ENCODE results near the gene ZDHHC14.

The ZDHHC14 gene

DNA sequence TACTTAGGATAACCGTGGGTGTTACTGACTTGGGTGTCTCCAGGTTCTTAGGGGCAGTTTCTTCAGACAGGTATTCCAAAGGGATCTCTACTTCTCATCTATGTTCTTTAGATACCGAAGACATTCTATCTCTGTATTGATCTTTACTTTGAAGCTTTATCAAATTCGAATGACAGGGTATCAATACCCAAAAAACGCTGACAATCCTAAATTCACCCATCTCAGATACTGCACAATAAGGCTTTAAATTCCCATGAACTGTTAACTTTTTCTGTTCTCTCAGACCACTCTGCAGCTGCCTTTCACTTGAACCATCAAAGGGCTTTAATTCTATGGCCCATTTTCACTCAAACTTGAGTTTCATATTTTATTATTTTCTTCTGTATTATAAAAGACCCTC lies 72.1 kb downstream of the ZDHHC14 start:
- no peak for DNase-seq (ENCODE audit: low read depth)
- H3K4me3 ChIP-seq (ENCODE audit: low read depth, low read length): no peak overlapping the region
- TF ChIP-seq, protein P1, sequence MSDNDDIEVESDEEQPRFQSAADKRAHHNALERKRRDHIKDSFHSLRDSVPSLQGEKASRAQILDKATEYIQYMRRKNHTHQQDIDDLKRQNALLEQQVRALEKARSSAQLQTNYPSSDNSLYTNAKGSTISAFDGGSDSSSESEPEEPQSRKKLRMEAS (IDR thresholded peaks at IDR 0.05; ENCODE audit: low read depth, low read length): no peak
- TF ChIP-seq, protein P2, sequence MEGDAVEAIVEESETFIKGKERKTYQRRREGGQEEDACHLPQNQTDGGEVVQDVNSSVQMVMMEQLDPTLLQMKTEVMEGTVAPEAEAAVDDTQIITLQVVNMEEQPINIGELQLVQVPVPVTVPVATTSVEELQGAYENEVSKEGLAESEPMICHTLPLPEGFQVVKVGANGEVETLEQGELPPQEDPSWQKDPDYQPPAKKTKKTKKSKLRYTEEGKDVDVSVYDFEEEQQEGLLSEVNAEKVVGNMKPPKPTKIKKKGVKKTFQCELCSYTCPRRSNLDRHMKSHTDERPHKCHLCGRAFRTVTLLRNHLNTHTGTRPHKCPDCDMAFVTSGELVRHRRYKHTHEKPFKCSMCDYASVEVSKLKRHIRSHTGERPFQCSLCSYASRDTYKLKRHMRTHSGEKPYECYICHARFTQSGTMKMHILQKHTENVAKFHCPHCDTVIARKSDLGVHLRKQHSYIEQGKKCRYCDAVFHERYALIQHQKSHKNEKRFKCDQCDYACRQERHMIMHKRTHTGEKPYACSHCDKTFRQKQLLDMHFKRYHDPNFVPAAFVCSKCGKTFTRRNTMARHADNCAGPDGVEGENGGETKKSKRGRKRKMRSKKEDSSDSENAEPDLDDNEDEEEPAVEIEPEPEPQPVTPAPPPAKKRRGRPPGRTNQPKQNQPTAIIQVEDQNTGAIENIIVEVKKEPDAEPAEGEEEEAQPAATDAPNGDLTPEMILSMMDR (IDR thresholded peaks at IDR 0.05; ENCODE audit: low read depth, low read length): no peak
- TF ChIP-seq POLR2A (IDR thresholded peaks at IDR 0.05; ENCODE audit: extremely low read depth, insufficient read length) (no peak), MYC (IDR thresholded peaks at IDR 0.05; ENCODE audit: low read depth, low read length) (no peak)

DNA sequence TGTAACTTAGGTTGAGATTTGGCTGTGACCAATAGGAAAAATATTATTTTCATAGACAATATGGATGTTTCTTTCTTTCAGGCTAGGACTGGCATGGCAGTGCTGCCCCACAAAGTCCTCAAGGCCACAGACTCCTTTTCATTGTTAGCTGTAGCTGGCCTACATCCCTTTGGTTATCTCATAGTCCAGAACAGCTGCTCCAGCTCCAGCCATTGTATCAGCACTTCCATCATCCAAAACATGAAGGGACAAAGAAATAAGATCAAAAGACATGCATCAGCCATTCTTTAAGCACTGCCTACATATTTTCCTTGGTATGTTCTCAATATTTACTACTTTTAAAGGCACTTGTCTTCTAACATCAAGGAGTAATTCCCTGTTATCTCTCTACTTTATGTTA lies 73.0 kb downstream of the ZDHHC14 start:
- no peak overlapping the region for H3K4me3 ChIP-seq (ENCODE audit: low read depth, low read length)
- no peak for DNase-seq (ENCODE audit: low read depth)
- TF ChIP-seq, protein P1 (IDR thresholded peaks at IDR 0.05; ENCODE audit: low read depth, low read length): no peak
- TF ChIP-seq MYC (IDR thresholded peaks at IDR 0.05; ENCODE audit: low read depth, low read length) (no peak), POLR2A (IDR thresholded peaks at IDR 0.05; ENCODE audit: extremely low read depth, insufficient read length) (no peak)
- TF ChIP-seq, protein P2 (IDR thresholded peaks at IDR 0.05; ENCODE audit: low read depth, low read length): no peak

DNA sequence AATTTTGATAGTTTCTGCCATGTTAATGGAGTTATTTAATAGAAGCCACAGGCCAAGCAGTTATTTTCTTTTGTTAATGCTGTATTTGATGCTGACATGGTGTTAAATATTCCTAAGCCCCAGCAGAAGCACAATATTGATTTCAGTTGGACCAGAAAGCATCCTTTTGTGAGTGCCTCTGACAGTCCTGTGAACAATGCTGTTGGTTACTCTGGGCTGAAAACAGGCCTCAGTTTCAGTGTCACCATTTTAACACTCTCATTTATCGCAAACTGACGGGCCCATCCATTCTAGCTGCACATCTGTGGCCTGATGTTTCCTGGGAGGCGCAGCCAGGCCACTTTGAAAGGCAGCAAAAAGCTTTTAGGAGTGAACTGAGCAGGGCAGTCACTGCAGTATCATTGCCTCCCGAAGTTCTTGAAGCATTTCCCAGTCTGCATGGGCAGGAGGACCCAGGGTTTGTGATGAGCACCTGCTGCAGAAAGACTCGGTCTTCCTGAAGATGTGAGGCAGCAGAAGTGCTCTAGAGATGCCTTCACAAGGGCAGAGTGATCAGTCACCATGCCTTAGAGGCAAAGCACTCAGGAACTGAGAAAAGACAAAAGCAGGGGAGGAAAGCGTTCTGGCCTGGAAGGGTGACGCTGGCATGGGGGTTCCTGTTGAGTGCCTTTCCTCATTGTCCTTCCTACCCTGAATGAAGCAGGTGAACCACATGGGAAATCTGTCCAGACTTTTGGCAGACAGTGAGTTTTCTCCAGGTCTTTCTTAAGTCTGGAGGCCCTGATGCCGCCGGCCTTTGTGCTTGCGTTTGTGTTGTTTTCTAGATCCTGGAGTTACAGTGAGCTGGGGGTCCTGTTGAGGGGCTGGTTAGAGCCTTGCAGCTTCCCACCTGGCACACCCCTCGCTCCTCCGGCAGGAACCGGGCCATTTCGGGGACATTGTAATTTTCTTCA lies 74.0 kb downstream of the ZDHHC14 start:
- TF ChIP-seq POLR2A (IDR thresholded peaks at IDR 0.05; ENCODE audit: extremely low read depth, insufficient read length) (no peak), MYC (IDR thresholded peaks at IDR 0.05; ENCODE audit: low read depth, low read length) (no peak)
- TF ChIP-seq, protein P1 (IDR thresholded peaks at IDR 0.05; ENCODE audit: low read depth, low read length): no peak
- TF ChIP-seq, protein P2 (IDR thresholded peaks at IDR 0.05; ENCODE audit: low read depth, low read length): no peak
- H3K4me3 ChIP-seq (ENCODE audit: low read depth, low read length): no peak overlapping the region
- no peak for DNase-seq (ENCODE audit: low read depth)

DNA sequence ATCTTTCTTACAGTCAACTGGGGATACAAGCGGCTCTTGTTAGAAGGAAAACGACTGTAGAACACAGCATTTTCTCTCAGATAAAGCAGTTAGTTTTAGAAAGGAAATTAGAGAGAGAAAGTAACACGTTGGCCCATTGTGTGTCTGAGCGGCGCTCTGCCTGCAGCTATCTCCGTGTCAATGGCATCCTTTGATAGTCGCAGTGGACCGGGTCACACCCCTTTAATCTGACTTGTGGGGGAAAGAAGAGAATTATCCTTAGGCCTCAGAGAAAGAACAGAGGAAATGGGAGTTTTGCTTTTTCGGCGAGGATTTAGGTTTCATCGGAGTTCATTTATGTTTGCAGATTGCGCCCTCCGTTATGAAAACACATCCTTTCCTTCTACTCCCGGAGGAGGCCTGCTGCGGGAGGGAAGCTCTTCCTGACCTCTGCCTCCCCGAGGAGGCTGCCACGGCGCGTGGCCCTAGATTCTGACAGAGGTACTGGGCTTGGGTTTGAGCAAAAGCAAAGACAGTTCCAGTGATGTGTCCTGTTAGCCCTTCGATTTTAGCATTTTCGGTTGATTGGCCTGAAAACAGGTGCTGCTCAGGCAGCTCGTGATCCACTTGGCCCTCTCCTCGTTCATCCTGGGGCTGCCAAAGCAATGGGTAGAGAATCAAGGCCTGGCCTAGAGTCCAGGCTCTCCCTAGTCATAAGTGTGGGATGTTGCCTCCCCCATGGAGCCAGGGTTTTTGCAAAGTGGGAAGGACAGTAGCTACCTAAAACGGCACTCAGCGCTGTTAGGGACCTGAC lies 74.9 kb downstream of the ZDHHC14 start:
- no peak for DNase-seq (ENCODE audit: low read depth)
- TF ChIP-seq, protein P1 (IDR thresholded peaks at IDR 0.05; ENCODE audit: low read depth, low read length): no peak
- no peak for TF ChIP-seq MYC (IDR thresholded peaks at IDR 0.05; ENCODE audit: low read depth, low read length)
- no peak for TF ChIP-seq POLR2A (IDR thresholded peaks at IDR 0.05; ENCODE audit: extremely low read depth, insufficient read length)
- TF ChIP-seq, protein P2 (IDR thresholded peaks at IDR 0.05; ENCODE audit: low read depth, low read length): no peak
- no peak overlapping the region for H3K4me3 ChIP-seq (ENCODE audit: low read depth, low read length)

DNA sequence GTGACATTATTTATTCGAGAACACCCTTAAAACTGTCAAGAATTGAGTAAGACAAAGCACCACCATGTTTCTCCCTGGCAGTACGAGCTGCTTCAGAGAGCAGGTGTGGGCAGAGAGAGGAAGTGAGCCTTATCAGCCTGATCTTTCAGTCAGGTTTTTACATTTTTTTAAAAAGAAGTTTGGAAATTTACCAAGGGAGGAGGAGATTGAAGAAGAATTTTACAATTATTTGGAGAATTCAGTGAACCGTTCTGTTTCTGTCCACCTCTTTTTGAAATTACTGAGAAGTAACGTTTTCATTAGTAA lies 75.5 kb downstream of the ZDHHC14 start:
- DNase-seq (ENCODE audit: low read depth): peak; percentile 46
- TF ChIP-seq, protein P2 (IDR thresholded peaks at IDR 0.05; ENCODE audit: low read depth, low read length): no peak
- TF ChIP-seq, protein P1 (IDR thresholded peaks at IDR 0.05; ENCODE audit: low read depth, low read length): no peak
- TF ChIP-seq MYC (IDR thresholded peaks at IDR 0.05; ENCODE audit: low read depth, low read length) (no peak), POLR2A (IDR thresholded peaks at IDR 0.05; ENCODE audit: extremely low read depth, insufficient read length) (no peak)
- H3K4me3 ChIP-seq (ENCODE audit: low read depth, low read length): no peak overlapping the region

All from NB4 (cell line).